Mesenchymal stem cell (in vitro differentiated cells and primary cell): Measurements from ENCODE around the gene RREB1.

ENCODE experiments used
- DNase-seq: peaks from one replicate; pipeline ENCODE4 v3.0.0-alpha.2; 2013
- H2AFZ ChIP-seq: one replicate; pipeline ENCODE4 v1.6.1; 2013; ENCODE audit warnings: low read depth, mild to moderate bottlenecking, control low read depth, inconsistent platforms, low read length, moderate library complexity
- H2AK5ac ChIP-seq: 2 replicates; pipeline ENCODE4 v1.6.1; 2013; ENCODE audit warnings: low read length, moderate library complexity, mild to moderate bottlenecking, inconsistent platforms; ENCODE audit not compliant: severe bottlenecking
- H2BK120ac ChIP-seq: one replicate; pipeline ENCODE4 v1.6.1; 2013; ENCODE audit warnings: low read depth, mild to moderate bottlenecking, inconsistent platforms, low read length, moderate library complexity
- H2BK12ac ChIP-seq, 2 experiments: one replicate each; pipeline ENCODE4 v1.6.1; 2013; ENCODE audit warnings: inconsistent platforms in 2 of 2, low read length in 2 of 2, mild to moderate bottlenecking in 2 of 2, moderate library complexity in 2 of 2, control low read depth in 1 of 2
- H2BK15ac ChIP-seq: one replicate; pipeline ENCODE4 v1.6.1; 2013; ENCODE audit warnings: mild to moderate bottlenecking, low read depth, inconsistent platforms; ENCODE audit not compliant: poor library complexity, severe bottlenecking
- H2BK5ac ChIP-seq: 2 replicates; pipeline ENCODE4 v1.6.1; 2013; ENCODE audit warnings: low read depth, mild to moderate bottlenecking, low read length, control low read depth, inconsistent platforms; ENCODE audit not compliant: poor library complexity, severe bottlenecking
- H3K14ac ChIP-seq, 2 experiments: one replicate each; pipeline ENCODE4 v1.6.1; 2013; ENCODE audit warnings: inconsistent platforms in 2 of 2, low read length in 2 of 2, control low read depth in 1 of 2, mild to moderate bottlenecking in 1 of 2, moderate library complexity in 1 of 2
- H3K18ac ChIP-seq, 2 experiments: one replicate each; pipeline ENCODE4 v1.6.1; 2013; ENCODE audit warnings: inconsistent platforms in 2 of 2, low read length in 2 of 2, control low read depth in 1 of 2, low read depth in 1 of 2, mild to moderate bottlenecking in 1 of 2
- H3K23ac ChIP-seq, 2 experiments: one replicate each; pipeline ENCODE4 v1.6.1; 2013; ENCODE audit warnings: inconsistent platforms in 2 of 2, low read length in 2 of 2, mild to moderate bottlenecking in 2 of 2, moderate library complexity in 2 of 2, control low read depth in 1 of 2
- H3K27ac ChIP-seq: 2 replicates; pipeline ENCODE4 v1.5.1; 2013; ENCODE audit warnings: mild to moderate bottlenecking, moderate library complexity, low read length, control low read depth, inconsistent platforms; ENCODE audit not compliant: poor library complexity, severe bottlenecking
- H3K27me3 ChIP-seq, 2 experiments: 2 replicates each; pipeline versions ENCODE4 v1.6.1 to v1.7.0; 2013; ENCODE audit warnings: low read length in 2 of 2, mild to moderate bottlenecking in 2 of 2, moderate library complexity in 2 of 2, control low read depth in 1 of 2, inconsistent platforms in 1 of 2; ENCODE audit not compliant: control insufficient read depth in 1 of 2, insufficient read depth in 1 of 2
- H3K36me3 ChIP-seq, 2 experiments: 2 replicates each; pipeline versions ENCODE4 v1.6.1 to v1.7.0; 2013; ENCODE audit warnings: low read length in 2 of 2, control low read depth in 1 of 2, inconsistent platforms in 1 of 2, low read depth in 1 of 2, mild to moderate bottlenecking in 1 of 2; ENCODE audit not compliant: insufficient read depth in 2 of 2, control insufficient read depth in 1 of 2
- H3K4ac ChIP-seq, 2 experiments: one replicate each; pipeline ENCODE4 v1.6.1; 2013; ENCODE audit warnings: inconsistent platforms in 2 of 2, low read length in 2 of 2, mild to moderate bottlenecking in 2 of 2, moderate library complexity in 2 of 2, control low read depth in 1 of 2, low read depth in 1 of 2
- H3K4me1 ChIP-seq: 2 replicates; pipeline ENCODE4 v1.6.1; 2013; ENCODE audit warnings: low read depth, low read length, control low read depth; ENCODE audit not compliant: control insufficient read depth, insufficient read depth
- H3K4me2 ChIP-seq: 2 replicates; pipeline ENCODE4 v1.6.1; 2013; ENCODE audit warnings: low read length, mild to moderate bottlenecking, inconsistent platforms; ENCODE audit not compliant: poor library complexity, severe bottlenecking
- H3K4me3 ChIP-seq, 2 experiments: 2 replicates each; pipeline versions ENCODE4 v1.5.1 to v1.7.0; 2013; ENCODE audit warnings: low read length in 2 of 2, mild to moderate bottlenecking in 2 of 2, control low read depth in 1 of 2, low read depth in 1 of 2; ENCODE audit not compliant: insufficient read depth in 1 of 2
- H3K79me1 ChIP-seq: replicated peaks from 2 replicates; pipeline ENCODE4 v1.6.1; 2013; ENCODE audit warnings: mild to moderate bottlenecking, control low read depth, low read length, inconsistent platforms; ENCODE audit not compliant: poor library complexity, severe bottlenecking
- H3K9ac ChIP-seq: 2 replicates; pipeline ENCODE4 v1.7.0; 2013; ENCODE audit warnings: mild to moderate bottlenecking, low read length, moderate library complexity
- H3K9me3 ChIP-seq: 2 replicates; pipeline ENCODE4 v1.7.0; 2013; ENCODE audit warnings: mild to moderate bottlenecking, low read length; ENCODE audit not compliant: control insufficient read depth
- H4K8ac ChIP-seq: one replicate; pipeline ENCODE4 v1.6.1; 2013; ENCODE audit warnings: inconsistent platforms, mild to moderate bottlenecking, low read length, moderate library complexity
- H4K91ac ChIP-seq: one replicate; pipeline ENCODE4 v1.6.1; 2013; ENCODE audit warnings: mild to moderate bottlenecking, low read length, inconsistent platforms
- WGBS: methylation state at CpG from one replicate; pipeline ENCODE4 v1.1.7; 2013; ENCODE audit warnings: mixed read lengths; 5-methylcytosine and 5-hydroxymethylcytosine counted together

RREB1 gene

GRCh38 chr6:7268816-7269555 is 161.2 kb downstream of the RREB1 start:
- Histone ChIP-seq H3K14ac (no peak overlapping the region), H2BK5ac (no peak overlapping the region), H2BK120ac (no peak overlapping the region), H3K23ac (no peak overlapping the region), H3K9ac (no peak overlapping the region), H3K4me1 (peaks cover 21% of the 10 kb centered on the region), H2BK12ac (no peak overlapping the region), H2AK5ac (no peak overlapping the region), H4K91ac (no peak overlapping the region), H3K4me3 (no peak overlapping the region), H3K27me3 (no peaks in the 10 kb centered on the region), H3K9me3 (no peaks in the 10 kb centered on the region), H2AFZ (no peak overlapping the region), H3K79me1 (no peaks in the 10 kb centered on the region), H4K8ac (no peak overlapping the region), H3K27ac (no peak overlapping the region), H3K36me3 (no peaks in the 10 kb centered on the region), H3K4me2 (no peak overlapping the region), H3K4ac (peak overlapping the region in 1 of 2 experiments; percentile 35), H2BK15ac (no peak overlapping the region), H3K18ac (peak overlapping the region in 1 of 2 experiments; percentile 34)
- no peak for DNase-seq
- WGBS: 91% methylated on average over 22 of the region's 23 CpGs

GRCh38 chr6:7269816-7270215 is 162.1 kb downstream of the RREB1 start:
- H2BK5ac ChIP-seq: no peak overlapping the region
- no peak overlapping the region for H2AK5ac ChIP-seq
- no peak overlapping the region for H2BK15ac ChIP-seq
- H4K91ac ChIP-seq: no peak overlapping the region
- H3K36me3 ChIP-seq: no peaks in the 10 kb centered on the region
- H3K4me2 ChIP-seq: no peak overlapping the region
- H4K8ac ChIP-seq: no peak overlapping the region
- no peaks in the 10 kb centered on the region for H3K9me3 ChIP-seq
- 95% methylated on average over 5 of the region's 5 CpGs for WGBS
- H2AFZ ChIP-seq: no peak overlapping the region
- H2BK120ac ChIP-seq: no peak overlapping the region
- H3K18ac ChIP-seq: no peak overlapping the region
- peak overlapping the region; percentile 41 for H3K9ac ChIP-seq
- DNase-seq: no peak
- H2BK12ac ChIP-seq: no peak overlapping the region
- no peak overlapping the region for H3K27ac ChIP-seq
- no peak overlapping the region for H3K4me3 ChIP-seq
- H3K27me3 ChIP-seq: no peaks in the 10 kb centered on the region
- H3K23ac ChIP-seq: no peak overlapping the region
- peaks cover 21% of the 10 kb centered on the region for H3K4me1 ChIP-seq
- no peak overlapping the region for H3K14ac ChIP-seq
- no peak overlapping the region for H3K4ac ChIP-seq
- H3K79me1 ChIP-seq: no peaks in the 10 kb centered on the region

- no peak overlapping the region for H4K91ac ChIP-seq
- no peak overlapping the region for H2BK120ac ChIP-seq
- H3K4me3 ChIP-seq: no peak overlapping the region
- no peak overlapping the region for H2BK5ac ChIP-seq
- H3K36me3 ChIP-seq: no peaks in the 10 kb centered on the region
- 85% methylated on average over 16 of the region's 16 CpGs for WGBS
- H3K4me1 ChIP-seq: peaks cover 21% of the 10 kb centered on the region
- no peaks in the 10 kb centered on the region for H3K9me3 ChIP-seq
- H3K27me3 ChIP-seq: no peaks in the 10 kb centered on the region
- peak overlapping the region in 1 of 2 experiments; percentile 63 for H3K14ac ChIP-seq
- H3K18ac ChIP-seq: peak overlapping the region in 1 of 2 experiments; percentile 57
- H2AK5ac ChIP-seq: no peak overlapping the region
- no peak overlapping the region for H3K4ac ChIP-seq
- H2BK15ac ChIP-seq: no peak overlapping the region
- no peak overlapping the region for H4K8ac ChIP-seq
- H3K4me2 ChIP-seq: no peak overlapping the region
- H3K79me1 ChIP-seq: no peaks in the 10 kb centered on the region
- H2BK12ac ChIP-seq: no peak overlapping the region
- H2AFZ ChIP-seq: no peak overlapping the region
- H3K27ac ChIP-seq: no peak overlapping the region
- peak overlapping the region in 1 of 2 experiments; percentile 83 for H3K23ac ChIP-seq
- H3K9ac ChIP-seq: peak overlapping the region; percentile 41
- no peak for DNase-seq
Observed at GRCh38 chr6:7270320-7271204, 162.8 kb downstream of the RREB1 start.

GRCh38 chr6:7271205-7271534 is 163.4 kb downstream of the RREB1 start:
- no peak overlapping the region for H4K8ac ChIP-seq
- 87% methylated on average over 11 of the region's 11 CpGs for WGBS
- H3K4ac ChIP-seq: no peak overlapping the region
- H3K27ac ChIP-seq: no peak overlapping the region
- H2BK5ac ChIP-seq: no peak overlapping the region
- H3K18ac ChIP-seq: peak overlapping the region in 1 of 2 experiments; percentile 57
- no peak overlapping the region for H2BK15ac ChIP-seq
- no peak overlapping the region for H3K9ac ChIP-seq
- H3K4me1 ChIP-seq: peaks cover 21% of the 10 kb centered on the region
- no peak overlapping the region for H2AK5ac ChIP-seq
- no peaks in the 10 kb centered on the region for H3K36me3 ChIP-seq
- H3K23ac ChIP-seq: no peak overlapping the region
- H3K4me2 ChIP-seq: no peak overlapping the region
- H4K91ac ChIP-seq: no peak overlapping the region
- no peak for DNase-seq
- no peaks in the 10 kb centered on the region for H3K79me1 ChIP-seq
- H2BK12ac ChIP-seq: no peak overlapping the region
- no peak overlapping the region for H2AFZ ChIP-seq
- no peak overlapping the region for H3K4me3 ChIP-seq
- H3K9me3 ChIP-seq: no peaks in the 10 kb centered on the region
- H3K14ac ChIP-seq: peak overlapping the region in 1 of 2 experiments; percentile 63
- H2BK120ac ChIP-seq: no peak overlapping the region
- no peaks in the 10 kb centered on the region for H3K27me3 ChIP-seq
